ENCODE results near the gene COL4A2.

GRCh38 chr13:110342474-110342873 is 35.4 kb downstream of the COL4A2 start:
- TF ChIP-seq CTCF (IDR thresholded peaks at IDR 0.05), result no peak
- no peak for TF ChIP-seq POLR2A (IDR thresholded peaks at IDR 0.05)

Measured in transverse colon (tissue), 3 donors.